ENCODE results near the gene GPR119. TPM values are rescaled to one million over a fixed set of nuclear protein-coding genes. Genes with fewer than 3 reads are reported as not detected.

GPR119 gene
- total RNA-seq, 1 donor from 2014 or later = 3.1 TPM

GRCh38 chrX:130401415-130402207 is 16.1 kb upstream of the GPR119 start, which contains the start of gene RBMX2:
Gene RBMX2, plus strand, starts transcription at chrX:130401987. Its CDS starts 46 bp downstream, at chrX:130402033.
- H3K4me3 Mint-ChIP-seq (ENCODE audit: low read depth) = peak within 1 kb of the TSS; percentile 90
- peaks cover 3% of the 10 kb centered on the region for H3K4me1 Mint-ChIP-seq (ENCODE audit: low read depth)
- H3K9me3 Mint-ChIP-seq (ENCODE audit: low read depth) = peaks cover 9% of the 10 kb centered on the region
- DNase-seq (ENCODE audit: low spot score, unreplicated experiment) = peak; percentile 59
- no peak for TF ChIP-seq CTCF (IDR thresholded peaks at IDR 0.05; ENCODE audit: unreplicated experiment)
- H3K27ac Mint-ChIP-seq = peak within 1 kb of the TSS; percentile 91
- no peaks in the 10 kb centered on the region for H3K36me3 Mint-ChIP-seq (ENCODE audit: insufficient read depth)
- H3K27me3 Mint-ChIP-seq = peaks cover 27% of the 10 kb centered on the region

- Mint-ChIP-seq H3K36me3 (ENCODE audit: insufficient read depth) (no peaks in the 10 kb centered on the region), H3K27me3 (peaks cover 46% of the 10 kb centered on the region), H3K9me3 (ENCODE audit: low read depth) (peaks cover 9% of the 10 kb centered on the region), H3K4me1 (ENCODE audit: low read depth) (no peaks in the 10 kb centered on the region), H3K27ac (no peak overlapping the region), H3K4me3 (ENCODE audit: low read depth) (no peak overlapping the region)
- DNase-seq (ENCODE audit: low spot score, unreplicated experiment) = no peak
- TF ChIP-seq CTCF (IDR thresholded peaks at IDR 0.05; ENCODE audit: unreplicated experiment) = no peak
These were observed 9.9 kb upstream of the GPR119 start for GRCh38 chrX:130395341-130395740.

GRCh38 chrX:130393451-130394074 is 8.1 kb upstream of the GPR119 start:
- DNase-seq (ENCODE audit: low spot score, unreplicated experiment) = peak; percentile 23
- Mint-ChIP-seq H3K27ac (no peak overlapping the region), H3K4me3 (ENCODE audit: low read depth) (no peak overlapping the region), H3K27me3 (peaks cover 34% of the 10 kb centered on the region), H3K9me3 (ENCODE audit: low read depth) (no peaks in the 10 kb centered on the region), H3K4me1 (ENCODE audit: low read depth) (no peaks in the 10 kb centered on the region), H3K36me3 (ENCODE audit: insufficient read depth) (no peaks in the 10 kb centered on the region)
- TF ChIP-seq CTCF (IDR thresholded peaks at IDR 0.05; ENCODE audit: unreplicated experiment) = peak; percentile 72

GRCh38 chrX:130386408-130386808 is 934 bp upstream of the GPR119 start:
- no peak for DNase-seq (ENCODE audit: low spot score, unreplicated experiment)
- H3K27ac Mint-ChIP-seq = no peak overlapping the region
- no peak for TF ChIP-seq CTCF (IDR thresholded peaks at IDR 0.05; ENCODE audit: unreplicated experiment)

GRCh38 chrX:130378024-130378669 is 7.3 kb downstream of the GPR119 start:
- Mint-ChIP-seq H3K36me3 (ENCODE audit: insufficient read depth) (no peaks in the 10 kb centered on the region), H3K27me3 (peaks cover 6% of the 10 kb centered on the region), H3K4me3 (ENCODE audit: low read depth) (no peak overlapping the region), H3K27ac (no peak overlapping the region), H3K4me1 (ENCODE audit: low read depth) (peaks cover 4% of the 10 kb centered on the region), H3K9me3 (ENCODE audit: low read depth) (peaks cover 7% of the 10 kb centered on the region)
- TF ChIP-seq CTCF (IDR thresholded peaks at IDR 0.05; ENCODE audit: unreplicated experiment) = no peak
- no peak for DNase-seq (ENCODE audit: low spot score, unreplicated experiment)

More at GRCh38 chrX:130386408-130386808, 934 bp upstream of the GPR119 start:
- peaks cover 12% of the 10 kb centered on the region for H3K27me3 Mint-ChIP-seq
- H3K9me3 Mint-ChIP-seq (ENCODE audit: low read depth) = peaks cover 6% of the 10 kb centered on the region
- H3K4me1 Mint-ChIP-seq (ENCODE audit: low read depth) = no peaks in the 10 kb centered on the region
- H3K36me3 Mint-ChIP-seq (ENCODE audit: insufficient read depth) = no peaks in the 10 kb centered on the region
- H3K4me3 Mint-ChIP-seq (ENCODE audit: low read depth) = no peak overlapping the region

All from progenitor cell of endocrine pancreas (in vitro differentiated cells).